Measurements from ENCODE around the gene MADD.
"Not testable (repeated sequence)": the region's sequence is repeated elsewhere in the genome, so short reads cannot be mapped to it uniquely, and the experiment has no call there.

The MADD gene

DNA sequence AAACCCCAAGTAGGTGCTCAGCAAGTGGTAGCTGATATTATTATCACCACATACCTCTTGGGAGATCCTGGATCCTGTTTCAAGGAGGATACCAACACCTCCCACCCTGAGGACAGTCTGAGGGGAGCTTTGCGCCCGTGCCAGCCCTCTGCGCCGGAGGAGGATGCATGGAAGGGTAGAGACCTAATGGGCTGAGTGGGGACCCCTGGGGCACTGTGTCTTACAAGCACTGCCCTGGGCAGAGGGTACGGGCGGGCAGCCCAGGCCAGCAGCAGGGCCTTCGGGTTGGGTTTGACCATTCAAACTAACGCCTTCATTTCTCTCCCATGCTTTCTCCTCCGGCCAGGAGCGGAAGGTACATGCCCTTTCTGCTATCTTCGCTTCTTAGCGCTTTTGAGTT is 56.3 kb downstream of the MADD start:
- DNase-seq: no peak

GRCh38 chr11:47327025-47327424 is 57.1 kb downstream of the MADD start:
- no peak for DNase-seq

GRCh38 chr11:47327949-47328348 is 58.0 kb downstream of the MADD start:
- no peak for DNase-seq

- no peak for DNase-seq
Observed at GRCh38 chr11:47328449-47329390, 58.8 kb downstream of the MADD start.

GRCh38 chr11:47329431-47329986 is 59.6 kb downstream of the MADD start:
- no peak for DNase-seq

GRCh38 chr11:47329987-47330931 is 60.3 kb downstream of the MADD start:
- DNase-seq: no peak

DNA sequence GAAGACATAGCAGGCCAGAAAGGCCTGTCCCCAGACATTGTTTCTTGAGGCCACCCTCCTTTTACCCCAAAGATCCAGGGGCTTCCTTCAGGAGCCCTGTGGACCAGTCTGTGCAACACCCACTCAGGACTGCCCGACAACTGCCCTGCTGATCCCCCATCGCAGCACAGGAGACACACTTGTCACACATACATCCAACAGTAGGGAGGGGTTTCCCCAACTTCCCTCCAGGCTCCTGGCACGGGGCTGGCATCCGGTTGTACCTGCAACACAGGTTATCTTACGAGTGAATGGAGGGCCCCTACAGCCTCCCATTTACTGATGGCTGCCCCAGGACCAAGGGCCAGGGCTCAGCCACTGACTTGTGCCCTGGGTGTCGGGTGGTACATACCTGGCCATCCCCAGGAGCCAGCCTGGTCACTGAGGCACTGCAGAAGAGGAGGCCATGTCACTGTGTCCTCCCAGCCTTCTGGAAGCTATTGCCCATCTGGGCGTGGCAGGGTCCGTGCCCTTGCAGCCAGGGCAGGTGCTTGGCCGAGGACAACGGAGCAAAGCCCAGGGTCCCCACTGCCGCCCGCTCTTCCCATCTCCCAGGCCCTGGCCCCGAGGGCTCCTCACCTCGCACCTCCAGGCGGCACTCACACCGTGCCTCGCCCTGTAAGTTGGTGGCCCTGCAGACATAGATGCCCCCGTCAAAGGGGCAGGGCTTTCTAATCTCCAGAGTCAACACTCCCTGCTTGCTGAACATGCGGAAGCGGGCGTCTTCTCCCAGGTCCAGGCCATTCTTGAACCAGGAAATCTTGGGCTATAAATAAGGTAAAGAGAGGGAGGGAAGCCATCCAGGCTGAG is 61.7 kb downstream of the MADD start:
- DNase-seq: no peak

DNA sequence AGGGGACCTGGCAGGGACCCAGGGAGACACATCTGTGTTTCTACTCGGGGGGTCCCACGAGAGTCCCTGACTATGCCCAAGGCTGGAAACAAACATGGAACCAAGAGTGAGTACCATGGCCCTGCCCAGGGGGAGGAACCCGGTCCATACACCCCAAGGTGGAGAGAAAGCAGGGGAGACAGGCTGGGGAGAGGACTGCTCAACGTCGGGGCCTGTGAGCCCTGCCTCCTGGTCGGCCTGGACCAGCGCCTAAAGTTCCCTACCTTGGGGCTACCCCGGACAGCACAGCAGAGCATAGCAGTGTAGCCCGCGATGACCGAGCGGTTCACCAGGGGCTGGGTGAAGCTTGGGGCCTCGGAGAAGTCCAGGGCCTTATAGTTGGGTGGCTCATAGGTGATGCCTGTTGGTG is 62.4 kb downstream of the MADD start:
- no peak for DNase-seq

- no peak for DNase-seq
Observed at GRCh38 chr11:47332791-47333525, 63.0 kb downstream of the MADD start.

GRCh38 chr11:47333526-47333845 is 63.6 kb downstream of the MADD start:
- no peak for DNase-seq

GRCh38 chr11:47333886-47334443 is 64.0 kb downstream of the MADD start:
- DNase-seq: no peak

- DNase-seq: not testable (repeated sequence)
Observed at GRCh38 chr11:47334699-47335411, 64.9 kb downstream of the MADD start.

DNA sequence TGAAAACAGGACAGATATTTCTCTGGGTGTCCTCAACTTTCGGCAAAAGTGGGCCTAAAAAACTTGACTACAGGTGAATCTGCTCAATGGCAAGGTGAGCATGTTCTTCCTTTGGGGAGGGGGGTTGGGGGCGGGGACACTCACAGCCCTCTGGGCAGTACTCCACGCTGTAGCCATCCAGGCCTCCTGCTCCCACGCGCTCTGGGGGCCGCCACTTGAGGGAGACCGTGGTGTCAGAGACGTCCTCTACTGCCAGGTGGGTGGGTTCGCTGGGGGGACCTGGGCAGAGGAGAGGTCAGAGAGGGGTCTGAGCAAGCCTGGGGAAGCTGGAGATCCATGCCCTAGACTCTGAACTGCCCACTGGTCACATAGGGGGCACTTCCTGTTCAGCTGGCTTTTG is 65.8 kb downstream of the MADD start:
- no peak for DNase-seq

- DNase-seq: no peak
Observed at GRCh38 chr11:47336595-47336994, 66.7 kb downstream of the MADD start.

- no peak for DNase-seq
Observed at GRCh38 chr11:47337229-47337924, 67.4 kb downstream of the MADD start.

GRCh38 chr11:47338396-47339241 is 68.7 kb downstream of the MADD start:
- no peak for DNase-seq

DNA sequence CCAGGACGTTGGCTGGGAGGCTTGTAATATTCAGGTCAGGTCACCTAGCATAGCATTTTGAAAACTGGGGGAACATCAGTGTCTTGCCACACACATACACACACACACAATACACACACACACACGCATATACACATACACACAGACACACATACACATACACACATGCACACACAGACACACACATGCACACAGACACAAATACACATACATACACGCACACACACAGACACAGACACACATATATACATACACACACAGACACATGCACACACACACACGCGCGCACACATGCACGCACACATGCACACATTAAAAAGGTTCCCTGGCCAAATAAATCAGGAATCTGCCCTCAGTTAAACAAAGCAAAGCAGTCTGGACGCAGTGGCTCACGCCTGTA is 70.1 kb downstream of the MADD start:
- no peak for DNase-seq

DNA sequence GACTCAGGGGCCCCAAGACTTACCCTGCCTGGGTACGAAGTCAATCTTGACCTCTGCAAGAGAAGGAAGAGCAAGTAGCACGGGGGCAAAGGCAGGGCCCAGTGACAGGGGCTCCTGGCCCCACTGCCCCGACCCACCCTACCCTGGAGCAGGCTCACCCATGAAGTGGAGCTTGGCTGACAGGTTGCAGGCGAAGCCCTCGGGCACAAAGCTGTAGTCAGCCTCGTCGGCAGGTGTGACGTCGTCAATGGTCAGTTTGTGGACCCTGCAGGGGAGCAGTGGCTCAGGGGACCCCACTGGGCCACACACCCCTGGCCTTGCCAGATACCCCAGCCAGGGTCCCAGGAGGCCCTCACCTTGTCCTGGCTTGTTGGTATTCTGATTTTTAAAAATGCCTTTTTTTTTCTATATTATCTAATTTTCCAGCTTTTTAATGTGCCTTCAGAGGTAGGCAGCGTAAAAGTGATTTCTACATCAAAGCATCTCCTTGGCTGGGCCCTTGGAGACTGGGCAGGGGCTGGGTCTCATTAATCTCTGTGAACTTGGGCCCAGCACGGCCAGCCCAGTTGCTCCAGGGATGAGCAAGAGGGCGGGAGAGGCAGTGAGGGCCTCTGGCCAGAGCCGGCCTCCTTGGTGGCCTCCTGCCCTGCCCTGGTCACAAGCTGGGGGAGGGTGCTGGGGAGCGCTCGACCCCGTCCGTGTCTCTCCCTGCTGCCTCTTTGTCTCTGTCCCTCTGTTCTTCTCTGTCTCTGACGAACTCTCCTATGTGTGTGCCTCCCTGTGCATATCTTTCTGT is 71.2 kb downstream of the MADD start:
- no peak for DNase-seq

Measured in NCI-H774 (cell line).